ENCODE measurements around the gene PRDM15. TPM values are rescaled to one million over a fixed set of nuclear protein-coding genes. Genes with fewer than 3 reads are reported as not detected.

The PRDM15 gene
- total RNA-seq, 1 experiment from 2014 or later: 3.0 TPM

GRCh38 chr21:41843584-41843983 lies 35.6 kb downstream of the PRDM15 start:
- Histone ChIP-seq H3K36me3 (ENCODE audit: insufficient read depth, low read length) (no peaks in the 10 kb centered on the region), H3K27ac (ENCODE audit: low read length) (no peak overlapping the region), H3K27me3 (ENCODE audit: low read length) (no peaks in the 10 kb centered on the region), H3K4me3 (ENCODE audit: low read length) (no peak overlapping the region), H3K4me2 (ENCODE audit: low read depth, low read length, poor library complexity, severe bottlenecking) (no peak overlapping the region), H2AFZ (ENCODE audit: low read length) (no peak overlapping the region), H3K9me3 (ENCODE audit: low read length) (no peaks in the 10 kb centered on the region), H3K9ac (ENCODE audit: low read length) (no peak overlapping the region), H4K20me1 (ENCODE audit: insufficient read depth, low read depth, low read length) (no peaks in the 10 kb centered on the region), H3K9me2 (replicated peaks; ENCODE audit: insufficient read depth, low read length) (no peaks in the 10 kb centered on the region), H3K79me2 (ENCODE audit: low read length) (no peaks in the 10 kb centered on the region), H3K4me1 (ENCODE audit: low read length) (peaks cover 3% of the 10 kb centered on the region; the same call in 1 of the 2 replicates)
- DNase-seq: no peak

GRCh38 chr21:41840880-41841279 lies 38.3 kb downstream of the PRDM15 start:
- Histone ChIP-seq H3K79me2 (ENCODE audit: low read length) (no peaks in the 10 kb centered on the region), H3K9me3 (ENCODE audit: low read length) (no peaks in the 10 kb centered on the region), H3K9me2 (replicated peaks; ENCODE audit: insufficient read depth, low read length) (no peaks in the 10 kb centered on the region), H3K4me3 (ENCODE audit: low read length) (no peak overlapping the region), H3K4me2 (ENCODE audit: low read depth, low read length, poor library complexity, severe bottlenecking) (no peak overlapping the region), H2AFZ (ENCODE audit: low read length) (no peak overlapping the region), H4K20me1 (ENCODE audit: insufficient read depth, low read depth, low read length) (no peaks in the 10 kb centered on the region), H3K27ac (ENCODE audit: low read length) (no peak overlapping the region), H3K36me3 (ENCODE audit: insufficient read depth, low read length) (peaks cover 5% of the 10 kb centered on the region; the same call in 1 of the 2 replicates), H3K27me3 (ENCODE audit: low read length) (no peaks in the 10 kb centered on the region), H3K9ac (ENCODE audit: low read length) (no peak overlapping the region), H3K4me1 (ENCODE audit: low read length) (peaks cover 3% of the 10 kb centered on the region; the same call in 1 of the 2 replicates)
- no peak for DNase-seq

- peaks cover 7% of the 10 kb centered on the region for H3K4me1 ChIP-seq (ENCODE audit: low read length)
- H3K9me3 ChIP-seq (ENCODE audit: low read length): no peaks in the 10 kb centered on the region
- H3K79me2 ChIP-seq (ENCODE audit: low read length): no peaks in the 10 kb centered on the region
- no peaks in the 10 kb centered on the region for H3K27me3 ChIP-seq (ENCODE audit: low read length)
- no peak overlapping the region for H3K4me3 ChIP-seq (ENCODE audit: low read length)
- no peak overlapping the region for H3K4me2 ChIP-seq (ENCODE audit: low read depth, low read length, poor library complexity, severe bottlenecking)
- H2AFZ ChIP-seq (ENCODE audit: low read length): no peak overlapping the region
- peaks cover 5% of the 10 kb centered on the region; the same call in 1 of the 2 replicates for H3K36me3 ChIP-seq (ENCODE audit: insufficient read depth, low read length)
- H4K20me1 ChIP-seq (ENCODE audit: insufficient read depth, low read depth, low read length): peaks cover 9% of the 10 kb centered on the region; the same call in 1 of the 2 replicates
- no peak for DNase-seq
- H3K9me2 ChIP-seq (replicated peaks; ENCODE audit: insufficient read depth, low read length): no peaks in the 10 kb centered on the region
- H3K27ac ChIP-seq (ENCODE audit: low read length): no peak overlapping the region
- no peak overlapping the region for H3K9ac ChIP-seq (ENCODE audit: low read length)
Observed at GRCh38 chr21:41839387-41840000, 39.6 kb downstream of the PRDM15 start.

GRCh38 chr21:41837756-41838297 lies 41.3 kb downstream of the PRDM15 start:
- Histone ChIP-seq H3K9me3 (ENCODE audit: low read length) (no peaks in the 10 kb centered on the region), H3K9ac (ENCODE audit: low read length) (no peak overlapping the region), H3K4me2 (ENCODE audit: low read depth, low read length, poor library complexity, severe bottlenecking) (no peak overlapping the region), H3K9me2 (replicated peaks; ENCODE audit: insufficient read depth, low read length) (no peaks in the 10 kb centered on the region), H3K27ac (ENCODE audit: low read length) (no peak overlapping the region), H3K79me2 (ENCODE audit: low read length) (no peaks in the 10 kb centered on the region), H3K36me3 (ENCODE audit: insufficient read depth, low read length) (peaks cover 5% of the 10 kb centered on the region; the same call in 1 of the 2 replicates), H3K27me3 (ENCODE audit: low read length) (no peaks in the 10 kb centered on the region), H3K4me3 (ENCODE audit: low read length) (no peak overlapping the region), H4K20me1 (ENCODE audit: insufficient read depth, low read depth, low read length) (peaks cover 22% of the 10 kb centered on the region; the same call in 1 of the 2 replicates), H3K4me1 (ENCODE audit: low read length) (peaks cover 20% of the 10 kb centered on the region), H2AFZ (ENCODE audit: low read length) (no peak overlapping the region)
- DNase-seq: no peak

GRCh38 chr21:41836166-41837015 lies 42.8 kb downstream of the PRDM15 start:
- Histone ChIP-seq H3K4me2 (ENCODE audit: low read depth, low read length, poor library complexity, severe bottlenecking) (no peak overlapping the region), H3K9me3 (ENCODE audit: low read length) (no peaks in the 10 kb centered on the region), H3K79me2 (ENCODE audit: low read length) (no peaks in the 10 kb centered on the region), H4K20me1 (ENCODE audit: insufficient read depth, low read depth, low read length) (peaks cover 29% of the 10 kb centered on the region; the same call in 1 of the 2 replicates), H2AFZ (ENCODE audit: low read length) (no peak overlapping the region), H3K27me3 (ENCODE audit: low read length) (no peaks in the 10 kb centered on the region), H3K4me3 (ENCODE audit: low read length) (no peak overlapping the region), H3K27ac (ENCODE audit: low read length) (no peak overlapping the region), H3K36me3 (ENCODE audit: insufficient read depth, low read length) (peaks cover 5% of the 10 kb centered on the region; the same call in 1 of the 2 replicates), H3K9ac (ENCODE audit: low read length) (no peak overlapping the region), H3K9me2 (replicated peaks; ENCODE audit: insufficient read depth, low read length) (no peaks in the 10 kb centered on the region), H3K4me1 (ENCODE audit: low read length) (peaks cover 23% of the 10 kb centered on the region)
- DNase-seq: no peak

- Histone ChIP-seq H3K27ac (ENCODE audit: low read length) (no peak overlapping the region), H3K9me3 (ENCODE audit: low read length) (no peaks in the 10 kb centered on the region), H3K9me2 (replicated peaks; ENCODE audit: insufficient read depth, low read length) (no peaks in the 10 kb centered on the region), H3K79me2 (ENCODE audit: low read length) (no peaks in the 10 kb centered on the region), H3K36me3 (ENCODE audit: insufficient read depth, low read length) (peaks cover 5% of the 10 kb centered on the region; the same call in 1 of the 2 replicates), H3K4me1 (ENCODE audit: low read length) (peaks cover 23% of the 10 kb centered on the region), H4K20me1 (ENCODE audit: insufficient read depth, low read depth, low read length) (peaks cover 29% of the 10 kb centered on the region; the same call in 1 of the 2 replicates), H3K4me3 (ENCODE audit: low read length) (no peak overlapping the region), H2AFZ (ENCODE audit: low read length) (no peak overlapping the region), H3K27me3 (ENCODE audit: low read length) (no peaks in the 10 kb centered on the region), H3K9ac (ENCODE audit: low read length) (no peak overlapping the region), H3K4me2 (ENCODE audit: low read depth, low read length, poor library complexity, severe bottlenecking) (no peak overlapping the region)
- no peak for DNase-seq
Observed at GRCh38 chr21:41835711-41836154, 43.4 kb downstream of the PRDM15 start.

- Histone ChIP-seq H3K4me3 (ENCODE audit: low read length) (no peak overlapping the region), H4K20me1 (ENCODE audit: insufficient read depth, low read depth, low read length) (peaks cover 29% of the 10 kb centered on the region; the same call in 1 of the 2 replicates), H3K79me2 (ENCODE audit: low read length) (no peaks in the 10 kb centered on the region), H3K9me3 (ENCODE audit: low read length) (no peaks in the 10 kb centered on the region), H3K27me3 (ENCODE audit: low read length) (no peaks in the 10 kb centered on the region), H3K4me2 (ENCODE audit: low read depth, low read length, poor library complexity, severe bottlenecking) (no peak overlapping the region), H3K36me3 (ENCODE audit: insufficient read depth, low read length) (peaks cover 5% of the 10 kb centered on the region; the same call in 1 of the 2 replicates), H3K9me2 (replicated peaks; ENCODE audit: insufficient read depth, low read length) (no peaks in the 10 kb centered on the region), H3K4me1 (ENCODE audit: low read length) (peaks cover 23% of the 10 kb centered on the region), H3K27ac (ENCODE audit: low read length) (no peak overlapping the region), H2AFZ (ENCODE audit: low read length) (no peak overlapping the region), H3K9ac (ENCODE audit: low read length) (no peak overlapping the region)
- DNase-seq: no peak
Observed at GRCh38 chr21:41834926-41835663, 44.0 kb downstream of the PRDM15 start.
